Stimulated activated naive CD8-positive, alpha-beta T cell treated with anti-CD3 and anti-CD28 coated beads, Interleukin-15, Interleukin-2, amounts not matched to agents 100 ng/mL and 50 ng/mL, for 24 hours (primary cell): ENCODE results near the gene RAB44.
"Not testable (repeated sequence)": the region's sequence is repeated elsewhere in the genome, so short reads cannot be mapped to it uniquely, and the experiment has no call there.

Source experiments
- H3K27ac Mint-ChIP-seq: one replicate; pipeline ENCODE4 v1.8.0; 2021; ENCODE audit warnings: mild to moderate bottlenecking, mixed read lengths
- H3K27me3 Mint-ChIP-seq: one replicate; pipeline ENCODE4 v1.8.0; 2021; ENCODE audit warnings: mixed read lengths
- H3K36me3 Mint-ChIP-seq: one replicate; pipeline ENCODE4 v1.8.0; 2021; ENCODE audit warnings: low read depth, mixed read lengths
- H3K4me1 Mint-ChIP-seq: one replicate; pipeline ENCODE4 v1.8.0; 2021; ENCODE audit warnings: low read depth, mixed read lengths
- H3K4me3 Mint-ChIP-seq: one replicate; pipeline ENCODE4 v1.8.0; 2021; ENCODE audit warnings: mild to moderate bottlenecking, mixed read lengths
- H3K9me3 Mint-ChIP-seq: one replicate; pipeline ENCODE4 v1.8.0; 2021; ENCODE audit warnings: mixed read lengths

Gene RAB44

DNA sequence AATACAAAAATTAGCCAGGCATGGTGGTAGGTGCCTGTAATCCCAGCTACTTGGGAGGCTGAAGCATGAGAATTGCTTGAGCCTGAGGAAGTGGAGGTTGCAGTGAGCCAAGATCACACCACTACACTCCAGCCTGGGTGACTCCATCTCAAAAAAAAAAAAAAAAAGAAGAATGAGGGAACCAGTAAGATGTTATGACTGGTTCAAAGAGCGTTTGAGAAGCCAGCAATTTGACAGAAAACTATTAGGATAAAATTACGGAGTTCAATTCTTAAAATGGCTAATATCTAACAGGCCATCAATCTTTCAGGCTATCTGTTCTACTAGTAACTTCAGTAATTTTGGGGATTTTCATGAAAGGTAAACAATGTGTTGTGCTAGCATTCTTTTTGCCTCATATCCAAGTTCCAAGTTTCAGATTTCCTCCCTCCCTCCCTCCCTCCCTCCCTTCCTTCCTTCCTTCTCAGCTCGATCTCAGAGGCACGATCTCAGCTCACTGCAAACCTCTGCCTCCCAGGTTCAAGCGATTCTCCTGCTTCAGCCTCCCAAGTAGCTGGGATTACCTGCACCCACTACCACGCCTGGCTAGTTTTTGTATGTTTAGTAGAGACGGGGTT, 7.4 kb downstream of the RAB44 start:
- H3K27ac Mint-ChIP-seq, H3K36me3 Mint-ChIP-seq, H3K4me1 Mint-ChIP-seq, H3K27me3 Mint-ChIP-seq, H3K4me3 Mint-ChIP-seq, H3K9me3 Mint-ChIP-seq: not testable (repeated sequence)

DNA sequence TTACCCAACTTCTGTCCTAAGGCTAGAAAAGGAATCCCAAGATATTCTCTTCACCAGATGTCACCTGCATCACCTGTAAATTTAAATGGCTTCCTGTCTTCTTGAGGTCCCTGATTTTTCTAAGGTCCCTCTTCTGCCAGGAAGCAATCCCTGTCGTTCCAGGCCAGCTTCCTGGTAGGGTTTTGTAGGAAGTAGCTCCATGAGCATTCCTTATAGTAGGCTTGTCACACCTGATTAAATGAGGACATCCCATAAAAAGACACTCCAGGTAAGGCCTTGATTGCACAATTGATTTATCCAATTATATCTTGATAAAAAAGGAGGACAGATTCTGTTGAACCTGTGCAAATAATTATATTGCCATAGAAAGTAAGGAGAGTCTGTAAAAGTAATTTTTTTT, 8.7 kb downstream of the RAB44 start:
- Mint-ChIP-seq H3K9me3 (no peaks in the 10 kb centered on the region), H3K4me3 (no peak overlapping the region), H3K27me3 (peaks cover 7% of the 10 kb centered on the region), H3K27ac (no peak overlapping the region), H3K36me3 (no peaks in the 10 kb centered on the region), H3K4me1 (peaks cover 4% of the 10 kb centered on the region)

- H3K27me3 Mint-ChIP-seq: no peaks in the 10 kb centered on the region
- H3K36me3 Mint-ChIP-seq: no peaks in the 10 kb centered on the region
- H3K9me3 Mint-ChIP-seq: no peaks in the 10 kb centered on the region
- peak overlapping the region; percentile 17 for H3K27ac Mint-ChIP-seq
- no peak overlapping the region for H3K4me3 Mint-ChIP-seq
- no peaks in the 10 kb centered on the region for H3K4me1 Mint-ChIP-seq
Measured at GRCh38 chr6:36712816-36713215, 15.2 kb downstream of the RAB44 start.

DNA sequence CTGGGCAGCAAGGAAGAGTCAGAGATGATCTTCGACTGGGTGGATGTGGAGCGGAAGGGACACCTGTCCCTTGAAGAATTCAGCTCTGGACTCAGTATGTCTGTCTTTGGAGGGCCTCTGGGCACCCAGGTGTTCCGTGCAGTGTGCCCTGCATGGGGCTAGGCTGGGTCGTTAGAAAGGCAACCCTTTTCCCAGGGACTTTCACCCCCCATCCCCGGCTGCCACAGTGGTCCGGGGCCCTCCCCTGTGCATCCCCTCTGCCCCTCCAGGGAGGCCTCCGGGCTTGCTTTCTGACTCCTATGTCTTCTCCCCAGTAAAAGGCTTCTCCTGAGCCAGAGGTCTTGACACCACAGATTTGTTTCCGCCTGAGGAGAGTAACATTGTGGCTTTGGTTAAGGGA, 16.2 kb downstream of the RAB44 start:
- Mint-ChIP-seq H3K4me3 (no peak overlapping the region), H3K4me1 (no peaks in the 10 kb centered on the region), H3K27me3 (no peaks in the 10 kb centered on the region), H3K36me3 (no peaks in the 10 kb centered on the region), H3K27ac (no peak overlapping the region), H3K9me3 (no peaks in the 10 kb centered on the region)

GRCh38 chr6:36714511-36714910, 16.9 kb downstream of the RAB44 start:
- Mint-ChIP-seq H3K4me3 (no peak overlapping the region), H3K4me1 (no peaks in the 10 kb centered on the region), H3K27ac (no peak overlapping the region), H3K9me3 (no peaks in the 10 kb centered on the region), H3K27me3 (no peaks in the 10 kb centered on the region), H3K36me3 (no peaks in the 10 kb centered on the region)

GRCh38 chr6:36715469-36715868, 17.8 kb downstream of the RAB44 start:
- Mint-ChIP-seq H3K27ac (no peak overlapping the region), H3K27me3 (no peaks in the 10 kb centered on the region), H3K9me3 (no peaks in the 10 kb centered on the region), H3K4me1 (no peaks in the 10 kb centered on the region), H3K4me3 (no peak overlapping the region), H3K36me3 (no peaks in the 10 kb centered on the region)

- Mint-ChIP-seq H3K27me3 (no peaks in the 10 kb centered on the region), H3K4me3 (no peak overlapping the region), H3K27ac (no peak overlapping the region), H3K36me3 (no peaks in the 10 kb centered on the region), H3K9me3 (no peaks in the 10 kb centered on the region), H3K4me1 (no peaks in the 10 kb centered on the region)
Measured at GRCh38 chr6:36716476-36717093, 19.0 kb downstream of the RAB44 start.

- H3K4me1 Mint-ChIP-seq: no peaks in the 10 kb centered on the region
- no peaks in the 10 kb centered on the region for H3K27me3 Mint-ChIP-seq
- H3K27ac Mint-ChIP-seq: no peak overlapping the region
- no peak overlapping the region for H3K4me3 Mint-ChIP-seq
- no peaks in the 10 kb centered on the region for H3K9me3 Mint-ChIP-seq
- no peaks in the 10 kb centered on the region for H3K36me3 Mint-ChIP-seq
Measured at GRCh38 chr6:36717231-36717825, 19.7 kb downstream of the RAB44 start.

DNA sequence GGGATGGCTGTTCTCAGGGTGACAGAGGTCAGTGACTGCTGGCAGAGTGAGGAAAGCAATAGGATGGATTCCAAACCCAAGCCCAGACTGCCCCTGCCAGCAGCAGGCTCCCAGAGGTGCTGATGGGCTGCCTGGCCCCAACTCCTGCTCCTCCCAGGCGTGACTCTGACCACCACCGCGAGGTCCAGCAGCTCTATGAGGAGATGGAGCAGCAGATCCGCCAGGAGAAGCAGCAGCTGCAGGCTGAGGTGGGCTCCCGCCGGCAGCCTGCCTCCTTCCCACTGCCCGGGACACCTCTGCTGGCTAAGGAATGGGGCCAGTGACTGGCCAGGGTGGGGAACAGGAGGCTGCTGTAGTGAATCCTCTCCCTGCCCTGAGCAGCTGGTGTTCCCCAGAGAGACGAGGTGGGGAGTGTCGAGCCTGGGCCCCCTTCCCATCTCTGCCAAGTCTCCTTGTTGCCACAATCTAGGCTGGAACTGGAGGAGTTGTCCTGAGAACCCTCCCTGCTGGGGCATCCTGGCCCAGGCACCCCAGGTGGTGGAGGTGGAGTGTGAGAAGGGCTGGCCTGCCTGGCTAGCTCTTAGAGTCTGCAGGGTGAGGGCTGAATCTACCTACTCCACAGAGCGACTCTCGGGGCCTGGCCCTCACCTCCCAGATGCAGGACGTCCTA, 20.4 kb downstream of the RAB44 start:
- Mint-ChIP-seq H3K36me3 (no peaks in the 10 kb centered on the region), H3K4me1 (no peaks in the 10 kb centered on the region), H3K27me3 (no peaks in the 10 kb centered on the region), H3K27ac (no peak overlapping the region), H3K4me3 (no peak overlapping the region), H3K9me3 (no peaks in the 10 kb centered on the region)

DNA sequence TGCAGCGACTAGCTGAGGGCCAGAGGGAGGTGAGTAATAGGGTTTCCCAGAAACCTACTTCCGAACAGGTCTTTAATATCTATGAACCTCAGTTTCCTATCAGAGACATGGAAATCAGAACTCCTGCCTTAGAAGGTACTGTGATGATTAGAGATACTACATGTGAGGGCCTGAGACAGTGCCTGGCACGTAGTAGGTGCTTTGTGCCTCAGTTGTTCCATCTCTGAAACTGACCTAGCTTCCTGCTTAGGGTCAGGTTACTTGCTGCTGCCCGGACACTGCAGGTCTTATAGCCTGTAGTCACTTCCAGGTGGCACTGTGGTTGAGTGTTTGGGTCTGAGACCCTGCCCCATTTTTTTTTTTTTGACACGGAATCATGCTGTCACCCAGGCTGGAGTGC, 20.9 kb downstream of the RAB44 start:
- H3K36me3 Mint-ChIP-seq: no peaks in the 10 kb centered on the region
- H3K4me1 Mint-ChIP-seq: no peaks in the 10 kb centered on the region
- H3K27me3 Mint-ChIP-seq: no peaks in the 10 kb centered on the region
- no peak overlapping the region for H3K27ac Mint-ChIP-seq
- H3K4me3 Mint-ChIP-seq: no peak overlapping the region
- H3K9me3 Mint-ChIP-seq: no peaks in the 10 kb centered on the region

- Mint-ChIP-seq H3K36me3 (no peaks in the 10 kb centered on the region), H3K4me1 (no peaks in the 10 kb centered on the region), H3K4me3 (no peak overlapping the region), H3K9me3 (no peaks in the 10 kb centered on the region), H3K27ac (no peak overlapping the region), H3K27me3 (no peaks in the 10 kb centered on the region)
Measured at GRCh38 chr6:36719126-36719525, 21.5 kb downstream of the RAB44 start.

DNA sequence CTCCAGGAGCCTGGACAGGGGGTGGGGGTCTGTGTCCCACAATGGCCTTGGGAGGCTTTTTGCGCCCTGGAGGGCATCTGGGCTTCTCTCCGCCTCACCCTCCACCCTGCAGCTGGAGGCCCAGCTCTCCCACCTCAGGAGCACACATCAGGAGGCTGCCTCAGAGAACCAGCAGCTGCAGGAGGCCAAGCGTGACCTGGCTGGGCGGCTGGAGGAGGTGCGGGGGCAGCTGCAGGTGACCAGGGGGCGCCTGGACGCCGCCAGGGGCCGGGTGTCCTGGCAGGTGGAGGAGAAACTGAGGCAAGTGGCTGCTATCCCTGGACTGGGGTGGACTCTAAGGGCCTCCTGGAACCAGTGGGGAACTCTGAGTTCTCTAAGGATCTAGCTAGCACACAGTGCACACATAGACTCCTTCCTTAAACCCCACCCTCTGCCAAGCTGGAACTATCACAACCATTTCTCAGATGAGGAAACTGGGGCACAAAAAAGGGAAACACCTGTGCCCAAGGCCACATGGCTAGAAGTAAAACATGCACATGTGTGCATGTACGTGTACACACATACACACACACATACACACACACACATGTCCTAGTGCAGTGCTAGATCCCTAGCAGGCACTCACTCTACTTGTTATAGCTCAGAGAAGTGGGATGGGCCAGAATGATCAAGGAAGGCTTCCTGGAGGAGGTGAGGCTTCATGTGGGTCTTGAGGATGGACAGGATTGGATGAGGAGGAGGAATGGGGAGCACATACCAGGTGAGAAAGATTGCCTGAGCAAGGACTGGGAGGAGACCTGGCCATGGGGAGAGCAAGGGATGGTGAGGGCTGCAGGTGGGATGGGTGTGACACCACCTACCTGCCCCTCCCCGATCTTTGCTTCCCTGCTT, 22.9 kb downstream of the RAB44 start:
- no peaks in the 10 kb centered on the region for H3K36me3 Mint-ChIP-seq
- no peak overlapping the region for H3K4me3 Mint-ChIP-seq
- no peaks in the 10 kb centered on the region for H3K9me3 Mint-ChIP-seq
- H3K27me3 Mint-ChIP-seq: no peaks in the 10 kb centered on the region
- no peak overlapping the region for H3K27ac Mint-ChIP-seq
- peaks cover 11% of the 10 kb centered on the region for H3K4me1 Mint-ChIP-seq

DNA sequence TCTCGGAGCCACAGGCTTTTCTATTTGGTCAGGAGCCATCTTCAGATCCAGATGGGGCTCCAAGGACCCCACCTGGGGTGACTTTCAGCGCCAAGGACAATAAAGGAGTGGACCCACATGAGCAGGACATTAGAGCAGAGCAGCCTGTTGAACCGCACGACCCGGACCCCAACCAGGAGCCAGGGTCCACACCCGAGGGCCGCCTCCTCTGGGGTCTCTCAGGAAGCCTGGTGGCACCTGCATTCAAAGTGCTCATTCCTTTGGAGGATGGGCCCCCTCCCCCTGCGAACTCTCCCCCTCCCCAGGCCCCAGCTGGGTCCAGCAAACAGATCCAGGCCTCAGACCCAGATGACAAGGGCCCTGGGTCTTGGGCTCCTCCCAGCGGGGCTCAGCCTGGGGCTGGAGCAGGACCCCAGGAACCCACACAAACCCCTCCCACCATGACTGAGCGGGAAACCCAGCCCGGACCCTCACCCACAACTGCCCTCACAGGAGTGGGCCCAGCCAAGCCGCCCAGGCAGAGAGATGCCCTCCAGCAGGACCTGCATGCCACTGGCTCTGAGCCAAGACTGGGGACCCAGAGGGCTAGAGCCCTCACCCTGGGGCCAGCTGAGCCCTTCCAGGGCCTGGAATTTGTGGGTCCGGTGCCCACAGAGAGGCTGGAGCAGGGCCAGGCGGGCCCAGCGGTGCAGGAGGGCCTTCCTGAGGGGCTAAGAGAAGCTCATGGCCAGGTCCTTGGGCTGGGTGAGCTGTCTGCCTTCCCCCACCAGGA, 23.9 kb downstream of the RAB44 start:
- H3K4me3 Mint-ChIP-seq: no peak overlapping the region
- no peaks in the 10 kb centered on the region for H3K27me3 Mint-ChIP-seq
- H3K4me1 Mint-ChIP-seq: peaks cover 18% of the 10 kb centered on the region
- no peak overlapping the region for H3K27ac Mint-ChIP-seq
- H3K9me3 Mint-ChIP-seq: no peaks in the 10 kb centered on the region
- no peaks in the 10 kb centered on the region for H3K36me3 Mint-ChIP-seq

DNA sequence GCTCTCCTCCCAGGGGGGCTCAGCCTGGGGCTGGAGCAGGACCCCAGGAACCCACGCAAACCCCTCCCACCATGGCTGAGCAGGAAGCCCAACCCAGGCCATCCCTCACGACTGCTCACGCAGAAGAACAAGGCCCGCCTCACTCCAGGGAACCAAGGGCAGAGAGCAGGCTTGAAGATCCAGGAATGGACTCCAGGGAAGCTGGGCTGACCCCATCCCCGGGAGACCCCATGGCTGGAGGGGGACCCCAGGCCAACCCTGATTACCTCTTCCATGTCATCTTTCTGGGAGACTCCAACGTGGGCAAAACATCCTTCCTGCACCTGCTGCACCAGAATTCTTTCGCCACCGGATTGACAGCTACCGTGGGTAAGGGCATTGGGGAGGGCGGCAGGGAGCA, 24.7 kb downstream of the RAB44 start:
- Mint-ChIP-seq H3K27ac (no peak overlapping the region), H3K4me3 (no peak overlapping the region), H3K36me3 (no peaks in the 10 kb centered on the region), H3K4me1 (peaks cover 26% of the 10 kb centered on the region), H3K9me3 (no peaks in the 10 kb centered on the region), H3K27me3 (no peaks in the 10 kb centered on the region)
